Stimulated activated CD4-positive, alpha-beta T cell treated with anti-CD3 and anti-CD28 coated beads, Interleukin-15, amount 100 ng/mL, for 1 hour (primary cell): Measurements from ENCODE around the gene SIPA1L3.

ENCODE experiments used
- DNase-seq, 2 donors: peaks; one replicate each; pipeline ENCODE4 v3.0.0-alpha.2; 2020; ENCODE audit warnings: low read depth in 1 of 2, low spot score in 1 of 2

Gene SIPA1L3

DNA sequence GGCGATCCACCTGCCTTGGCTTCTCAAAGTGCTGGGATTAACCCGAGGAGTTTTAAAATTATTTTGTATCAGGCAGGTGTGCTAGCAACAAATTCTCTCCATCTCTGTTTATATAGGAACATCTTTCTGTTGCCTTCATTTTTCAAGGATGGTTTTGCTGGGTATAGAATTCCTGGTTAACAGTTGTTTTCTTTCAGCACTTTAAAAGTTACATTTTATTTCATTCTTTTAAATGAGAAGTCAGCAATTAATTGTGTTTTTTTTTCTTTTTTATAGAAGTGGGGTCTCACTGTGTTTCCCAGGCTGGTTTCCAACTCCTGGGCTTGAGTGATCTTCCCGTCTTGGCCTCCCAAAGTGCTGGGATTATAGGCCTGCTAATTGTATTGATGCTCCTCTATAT, 273.1 kb downstream of the SIPA1L3 start:
- DNase-seq: no peak

DNA sequence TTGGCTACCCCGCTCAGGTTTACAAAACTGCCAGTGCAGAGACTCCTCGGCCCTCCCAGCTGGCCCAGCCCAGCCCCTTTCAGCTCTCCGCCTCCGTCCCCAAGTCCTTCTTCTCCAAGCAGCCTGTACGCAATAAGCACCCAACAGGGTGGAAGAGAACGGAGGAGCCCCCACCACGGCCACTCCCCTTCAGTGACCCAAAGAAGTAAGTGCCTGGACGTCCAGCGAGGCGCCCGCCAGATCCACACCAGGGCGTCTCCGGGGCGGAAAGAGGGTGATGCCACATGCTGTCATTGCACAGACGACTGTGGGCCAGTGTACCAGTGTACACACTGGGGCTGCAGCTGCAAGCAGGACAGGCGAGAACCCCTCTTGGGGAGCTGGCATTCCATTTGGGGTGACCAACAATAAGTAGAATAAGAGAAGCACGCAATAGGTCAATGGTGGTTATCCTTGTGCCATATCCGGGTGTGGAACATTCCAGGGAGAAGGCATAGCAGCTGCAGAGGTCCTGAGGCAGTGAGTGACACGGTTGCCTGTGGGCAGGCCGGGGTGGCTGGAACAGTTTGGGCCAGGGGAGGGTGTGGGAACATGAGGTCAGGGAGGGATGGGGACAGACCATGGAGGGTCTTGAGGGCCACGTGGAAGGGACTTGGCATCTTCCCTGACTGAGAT, 275.7 kb downstream of the SIPA1L3 start:
- DNase-seq: no peak

DNA sequence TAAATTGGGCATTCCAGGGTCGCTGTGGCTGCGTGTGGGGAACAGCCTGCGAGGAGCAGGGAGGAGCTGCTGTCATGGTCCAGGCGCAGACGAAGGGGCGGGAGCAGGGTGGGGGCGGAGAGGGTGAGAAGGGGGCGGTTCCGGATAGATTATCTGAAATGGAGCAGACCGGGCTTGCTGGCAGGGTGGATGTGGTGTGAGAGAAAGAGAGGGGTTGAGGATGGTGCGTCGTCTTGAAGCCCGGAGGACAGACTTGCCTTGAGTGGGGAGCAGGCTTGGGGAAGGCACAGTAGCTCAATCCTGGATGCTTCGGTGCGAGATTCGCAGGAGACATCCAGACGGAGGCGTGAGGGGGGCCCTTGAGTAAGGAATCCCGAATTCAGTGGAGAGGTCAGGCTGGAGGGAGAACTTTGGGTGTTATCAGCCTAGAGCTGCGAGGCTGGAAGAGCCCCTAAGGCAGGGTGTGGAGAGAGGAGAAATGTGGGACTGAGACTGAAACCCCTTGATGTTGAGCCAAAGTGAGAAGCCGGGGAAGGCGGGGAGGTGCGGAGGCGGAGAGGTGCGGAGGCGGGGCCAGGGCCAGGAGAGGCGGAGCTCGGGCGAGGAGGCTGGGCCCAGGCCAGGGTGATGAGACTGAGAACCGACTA, 276.4 kb downstream of the SIPA1L3 start:
- DNase-seq: no peak

DNA sequence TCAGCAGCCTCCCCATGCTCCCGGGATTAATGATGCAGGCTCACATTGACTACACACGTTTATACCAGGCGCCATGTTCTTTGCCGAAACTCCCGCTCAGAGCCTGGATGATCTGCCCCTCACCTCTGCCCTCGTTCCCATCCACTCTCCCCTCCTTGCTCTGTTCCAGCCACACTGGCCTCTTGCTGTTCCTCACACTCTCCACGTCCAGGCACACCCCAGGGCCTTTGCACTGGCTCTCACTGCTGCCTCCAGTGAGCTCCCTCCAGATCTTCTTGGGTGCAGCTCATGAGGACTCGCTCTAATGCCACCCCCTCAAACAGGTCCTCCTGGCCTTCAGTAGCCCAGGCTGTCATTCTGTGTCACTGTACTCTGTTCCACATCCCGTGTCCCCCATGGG, 277.8 kb downstream of the SIPA1L3 start:
- DNase-seq: no peak

DNA sequence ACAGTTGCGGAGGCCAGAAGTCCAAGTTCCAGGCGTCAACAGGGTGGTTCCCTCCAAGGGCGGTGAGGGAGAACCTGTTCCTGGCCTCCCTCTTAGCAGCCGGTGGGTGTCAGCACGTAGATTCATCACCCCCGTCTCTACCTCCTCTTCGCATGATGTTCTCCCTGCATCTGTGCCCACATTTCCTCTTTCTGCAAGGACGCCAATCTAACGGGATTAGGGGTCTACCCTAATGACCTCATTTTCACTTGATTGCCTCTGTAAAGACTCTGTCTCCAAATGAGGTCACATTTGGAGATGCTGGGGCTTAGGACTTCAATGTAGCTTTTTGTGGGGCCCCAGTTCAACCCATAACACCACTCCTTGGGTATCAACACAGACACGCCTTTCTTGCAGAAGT, 278.6 kb downstream of the SIPA1L3 start:
- no peak for DNase-seq

DNA sequence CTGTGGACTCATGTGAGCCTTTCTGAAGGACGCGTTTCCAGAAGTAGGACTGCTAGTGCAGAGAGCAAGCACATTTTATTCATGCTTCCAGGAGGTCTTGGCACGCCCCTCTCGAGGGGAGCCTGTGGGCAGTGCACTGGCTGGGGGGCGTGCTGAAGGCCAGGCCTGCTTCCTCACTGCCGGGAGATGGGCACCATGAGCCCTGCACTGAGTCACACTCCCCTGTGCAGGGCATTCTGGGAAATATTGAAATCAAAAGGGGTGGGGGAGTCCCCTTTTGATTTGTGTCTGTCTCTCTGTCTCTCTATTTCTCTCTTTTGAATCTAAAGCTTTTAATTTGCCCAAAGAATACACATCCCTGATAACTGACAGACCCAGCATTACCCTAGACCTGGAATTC, 283.1 kb downstream of the SIPA1L3 start:
- DNase-seq: no peak

DNA sequence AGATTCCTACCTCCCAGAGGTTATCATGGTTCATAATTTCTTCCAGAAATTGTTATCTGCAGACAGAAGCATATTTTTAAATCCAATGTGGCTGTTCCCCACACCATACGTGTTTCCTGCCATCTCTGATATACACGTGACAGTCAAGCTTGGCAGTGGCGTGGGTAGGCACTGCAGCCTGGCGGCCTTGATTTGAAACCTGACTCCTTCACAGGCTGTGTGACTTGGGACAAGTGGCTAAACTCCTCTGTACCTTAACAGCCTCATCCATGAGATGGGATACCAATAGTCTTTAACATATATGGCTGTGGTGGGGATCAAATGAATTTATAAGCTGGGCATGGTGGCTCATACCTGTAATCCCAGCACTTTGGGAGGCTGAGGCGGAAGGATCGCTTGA, 283.8 kb downstream of the SIPA1L3 start:
- DNase-seq: no peak

DNA sequence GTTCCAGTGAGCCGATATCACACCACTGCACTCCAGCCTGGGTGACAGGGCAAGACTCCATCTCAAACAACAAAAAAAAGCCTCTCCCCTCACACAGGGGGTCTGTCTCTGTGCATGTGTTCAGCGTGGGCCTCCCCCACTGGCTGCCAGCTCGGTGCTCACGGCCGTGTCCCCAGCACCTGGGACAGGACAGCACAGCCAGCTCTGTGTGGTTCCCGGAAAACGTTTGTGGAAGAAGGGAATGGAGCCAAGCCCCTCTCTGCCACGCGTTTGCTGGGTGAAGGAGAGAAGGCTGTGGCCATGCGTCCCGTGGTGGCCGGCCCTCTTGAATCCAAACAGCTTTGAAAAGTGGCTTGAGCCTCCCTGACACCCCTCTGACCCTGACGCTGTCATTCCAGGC, 284.7 kb downstream of the SIPA1L3 start:
- DNase-seq: no peak

DNA sequence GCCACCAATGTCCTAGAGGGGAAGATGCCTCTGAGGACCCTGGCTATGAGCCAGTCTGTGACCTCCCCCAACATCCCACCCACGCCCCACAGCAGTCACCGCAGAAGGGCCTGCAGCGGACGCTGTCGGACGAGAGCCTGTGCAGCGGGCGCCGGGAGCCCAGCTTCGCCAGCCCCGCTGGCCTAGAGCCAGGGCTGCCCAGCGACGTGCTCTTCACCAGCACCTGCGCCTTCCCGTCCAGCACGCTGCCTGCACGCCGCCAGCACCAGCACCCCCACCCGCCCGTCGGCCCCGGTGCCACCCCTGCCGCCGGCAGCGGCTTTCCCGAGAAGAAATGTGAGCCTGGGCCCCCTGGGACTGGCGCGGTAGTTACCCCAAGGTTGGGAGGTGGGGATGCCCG, 286.4 kb downstream of the SIPA1L3 start:
- DNase-seq: no peak

DNA sequence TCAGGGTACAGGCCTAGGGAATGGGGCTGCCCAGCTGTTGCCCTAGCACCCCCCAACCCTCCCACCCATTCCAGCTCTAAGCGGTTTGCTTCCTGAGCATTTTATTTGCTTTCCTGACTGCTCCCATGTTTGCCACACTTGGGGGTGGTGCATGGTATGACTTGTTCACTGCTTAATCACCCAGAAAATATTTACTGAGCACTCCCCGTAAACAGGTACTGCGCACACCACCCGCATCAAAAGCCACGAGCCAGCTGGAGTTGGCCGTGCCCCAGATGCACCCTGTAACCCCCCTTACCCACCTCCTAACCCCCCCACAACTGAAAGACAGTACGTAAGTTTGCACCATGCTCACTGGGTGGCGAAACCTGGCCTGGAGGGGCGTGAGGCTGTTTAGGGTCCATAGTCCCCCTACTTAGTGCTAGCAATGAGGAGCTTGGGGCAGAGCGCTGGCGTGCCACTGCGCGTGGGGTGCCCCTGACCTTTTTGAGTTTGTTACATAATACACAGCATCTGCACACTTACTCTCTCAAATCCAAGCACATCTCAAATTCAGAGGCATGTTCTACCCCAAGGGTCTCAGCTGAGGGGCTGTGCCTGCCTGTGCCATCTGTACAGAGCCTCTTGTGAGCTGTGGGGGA, 287.2 kb downstream of the SIPA1L3 start:
- no peak for DNase-seq

DNA sequence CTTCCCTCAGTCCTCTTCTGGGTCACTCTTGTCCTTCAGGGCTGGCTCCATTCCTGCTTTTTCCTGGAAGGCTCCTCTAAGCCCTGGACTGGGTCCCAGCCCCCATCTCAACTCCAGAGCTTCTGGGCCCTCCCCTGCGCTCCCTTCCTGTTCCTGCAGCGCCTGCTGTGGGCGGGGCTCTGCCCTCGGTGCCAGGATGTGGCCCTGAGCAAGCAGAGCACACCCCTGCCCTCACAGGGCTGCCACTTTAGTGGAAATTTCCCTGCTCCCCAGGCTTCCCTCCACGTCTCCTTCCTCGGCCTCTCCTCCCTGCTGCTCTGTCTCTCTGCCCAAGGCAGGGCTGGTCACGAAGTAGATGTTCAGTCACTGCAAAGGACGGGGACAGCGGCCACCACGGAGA, 288.2 kb downstream of the SIPA1L3 start:
- no peak for DNase-seq

DNA sequence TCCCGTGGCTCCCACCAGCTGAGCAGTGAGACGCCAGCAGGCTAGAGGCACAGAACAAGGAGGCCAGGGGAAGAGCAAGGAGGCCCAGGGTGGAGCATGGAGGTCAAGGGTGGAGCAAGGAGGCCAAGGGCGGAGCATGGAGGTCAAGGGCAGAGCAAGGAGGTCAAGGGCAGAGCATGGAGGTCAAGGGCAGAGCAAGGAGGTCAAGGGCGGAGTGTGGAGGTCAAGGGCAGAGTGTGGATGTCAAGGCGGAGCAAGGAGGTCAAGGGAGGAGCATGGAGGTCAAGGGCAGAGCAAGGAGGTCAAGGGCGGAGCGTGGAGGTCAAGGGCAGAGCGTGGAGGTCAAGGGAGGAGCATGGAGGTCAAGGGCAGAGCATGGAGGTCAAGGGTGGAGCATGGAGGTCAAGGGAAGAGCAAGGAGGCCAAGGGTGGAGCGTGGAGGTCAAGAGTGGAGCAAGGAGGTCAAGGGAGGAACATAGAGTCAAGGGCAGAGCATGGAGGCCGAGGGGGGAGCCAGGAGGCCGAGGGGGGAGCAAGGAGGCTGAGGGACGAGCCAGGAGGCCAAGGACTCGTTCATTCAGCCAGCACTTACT, 289.3 kb downstream of the SIPA1L3 start:
- DNase-seq: no peak

DNA sequence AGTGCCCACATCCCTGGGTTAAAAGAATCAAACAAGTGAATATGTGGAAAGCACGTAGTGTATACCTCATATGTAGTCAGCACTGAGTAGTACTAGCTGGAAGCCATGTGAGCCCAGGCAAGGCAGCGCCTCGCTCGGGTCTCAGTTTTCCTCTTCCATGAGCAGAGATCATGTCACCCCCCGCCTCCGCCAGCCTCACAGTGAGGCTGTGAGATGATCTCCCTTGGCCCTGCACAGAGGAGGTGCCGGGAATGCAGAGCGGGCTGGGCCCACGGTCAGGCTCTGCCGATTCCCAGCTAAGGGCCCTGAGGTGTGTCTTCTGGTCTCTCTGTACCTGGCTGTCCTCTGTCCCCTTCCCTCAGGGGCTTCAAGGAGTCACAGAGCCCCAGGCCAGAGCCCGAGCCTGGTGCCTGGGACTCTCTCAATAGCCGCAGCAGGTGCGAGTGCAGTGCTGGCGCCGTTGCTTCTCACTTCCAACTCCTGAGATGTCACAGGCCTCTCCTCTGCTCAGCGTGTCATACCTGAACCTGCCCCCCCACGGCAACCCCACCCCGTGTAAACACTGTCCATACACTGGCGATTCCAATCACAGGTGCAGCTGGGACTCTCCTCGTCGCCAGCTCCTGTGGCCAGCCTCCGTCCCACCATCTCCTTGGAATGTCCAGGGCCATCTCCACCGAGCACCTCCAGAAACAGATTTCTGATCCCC, 290.1 kb downstream of the SIPA1L3 start:
- DNase-seq: no peak

DNA sequence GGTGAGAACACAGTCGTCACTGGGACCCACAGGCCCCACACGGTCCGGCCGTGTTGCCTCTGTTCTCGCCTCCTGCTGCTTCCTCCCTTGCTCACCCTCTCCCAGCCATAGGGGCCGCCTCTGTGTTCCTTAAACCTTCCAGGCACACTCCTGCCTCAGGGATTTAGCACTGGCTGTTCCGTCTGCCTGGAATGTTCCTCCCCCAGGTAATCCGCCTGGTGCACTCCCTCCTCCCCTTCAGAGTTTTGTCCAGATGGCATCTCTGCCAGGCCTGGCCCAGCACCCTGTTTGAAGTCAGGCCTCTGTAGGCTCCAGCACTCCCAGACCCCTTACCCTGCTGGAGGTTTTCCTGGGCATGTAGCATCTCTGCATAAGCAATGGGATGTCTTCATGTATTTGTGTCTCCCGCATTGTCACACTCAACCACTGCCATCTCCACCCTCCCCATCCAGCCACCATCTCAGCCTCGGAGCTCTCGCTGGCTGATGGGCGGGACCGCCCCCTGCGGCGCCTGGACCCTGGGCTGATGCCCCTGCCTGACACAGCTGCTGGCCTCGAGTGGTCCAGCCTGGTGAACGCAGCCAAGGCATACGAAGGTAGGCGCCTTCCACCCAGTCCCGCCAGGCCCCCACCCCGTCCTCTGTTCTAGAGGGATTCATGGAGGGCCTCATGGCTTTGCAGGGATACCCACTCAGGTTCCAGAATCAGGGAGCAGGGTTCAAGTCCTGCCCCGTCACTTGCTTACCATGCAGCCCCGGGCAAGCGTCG, 291.1 kb downstream of the SIPA1L3 start:
- no peak for DNase-seq

DNA sequence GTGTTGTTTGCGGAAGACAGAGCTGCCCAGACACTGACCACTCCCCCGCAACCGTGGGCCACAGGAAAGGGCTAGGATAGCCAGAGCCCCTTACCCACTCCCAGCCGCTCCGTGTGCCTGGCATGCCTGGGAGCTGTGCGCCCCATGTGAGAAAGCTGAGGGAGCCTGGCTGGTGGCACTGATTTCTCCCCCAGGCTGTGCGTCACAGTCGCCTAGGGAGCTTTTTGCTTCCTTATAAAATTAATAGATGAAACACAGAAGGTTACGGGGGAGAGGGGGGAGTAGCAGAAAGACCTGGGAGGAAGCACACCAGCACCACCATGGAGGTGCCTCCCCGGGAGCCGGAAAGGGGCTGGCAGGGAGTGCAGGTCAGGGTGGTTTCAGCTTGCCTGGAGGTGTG, 292.3 kb downstream of the SIPA1L3 start:
- no peak for DNase-seq

DNA sequence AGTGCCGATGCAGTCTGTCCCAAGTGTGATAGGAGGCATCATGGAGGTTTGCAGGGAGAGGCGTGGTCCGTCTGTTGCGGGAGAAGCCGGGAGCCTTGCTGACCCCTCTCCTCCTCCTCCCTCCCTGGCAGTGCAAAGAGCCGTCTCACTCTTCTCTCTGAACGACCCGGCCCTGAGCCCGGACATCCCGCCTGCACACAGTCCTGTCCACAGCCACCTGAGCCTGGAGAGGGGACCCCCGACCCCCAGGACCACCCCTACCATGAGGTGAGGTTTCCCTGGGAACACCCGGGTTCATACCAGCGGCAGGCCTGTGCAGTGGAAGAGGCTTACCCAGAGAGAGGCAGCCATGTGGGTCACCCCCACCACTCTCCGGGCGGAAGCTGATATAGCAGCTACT, 294.7 kb downstream of the SIPA1L3 start:
- no peak for DNase-seq

DNA sequence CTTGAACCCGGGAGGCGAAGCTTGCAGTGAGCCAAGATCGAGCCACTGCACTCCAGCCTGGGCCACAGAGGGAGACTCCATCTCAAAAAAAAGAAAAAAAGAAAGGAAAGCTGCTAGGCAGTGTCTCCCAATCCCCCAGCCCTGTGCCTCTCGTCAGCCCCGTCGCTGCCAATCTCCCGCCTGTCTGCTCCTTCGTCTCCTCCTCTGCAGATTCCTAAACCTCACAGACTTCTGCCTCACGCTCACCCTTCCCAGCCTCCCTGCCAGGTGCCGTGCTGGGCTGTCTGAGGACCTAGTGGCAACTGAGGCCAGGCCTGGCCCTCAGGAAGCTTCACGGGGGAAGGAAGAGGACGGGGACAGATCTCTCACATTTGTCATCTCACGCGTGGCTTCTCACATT, 295.5 kb downstream of the SIPA1L3 start:
- DNase-seq: no peak

DNA sequence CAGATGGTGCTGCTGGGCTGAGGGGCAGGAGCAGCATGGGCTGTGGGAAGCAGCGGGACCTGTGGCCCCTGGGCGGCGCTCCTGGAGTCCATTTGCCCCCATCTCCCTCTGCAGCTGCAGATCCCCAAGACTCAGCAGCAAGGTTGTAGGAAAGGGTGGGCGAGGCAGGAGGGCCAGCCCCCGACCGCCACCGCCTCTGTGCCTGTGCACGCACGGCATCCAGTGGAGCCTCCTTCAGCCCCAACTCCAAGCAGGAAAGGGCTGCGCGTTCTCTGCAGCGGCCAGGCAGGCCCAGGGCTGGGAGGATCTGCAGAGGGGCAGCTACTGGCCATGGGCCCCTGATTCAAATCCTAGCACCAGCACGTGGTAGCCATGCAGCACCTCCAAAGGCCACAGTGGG, 296.2 kb downstream of the SIPA1L3 start:
- DNase-seq: no peak

DNA sequence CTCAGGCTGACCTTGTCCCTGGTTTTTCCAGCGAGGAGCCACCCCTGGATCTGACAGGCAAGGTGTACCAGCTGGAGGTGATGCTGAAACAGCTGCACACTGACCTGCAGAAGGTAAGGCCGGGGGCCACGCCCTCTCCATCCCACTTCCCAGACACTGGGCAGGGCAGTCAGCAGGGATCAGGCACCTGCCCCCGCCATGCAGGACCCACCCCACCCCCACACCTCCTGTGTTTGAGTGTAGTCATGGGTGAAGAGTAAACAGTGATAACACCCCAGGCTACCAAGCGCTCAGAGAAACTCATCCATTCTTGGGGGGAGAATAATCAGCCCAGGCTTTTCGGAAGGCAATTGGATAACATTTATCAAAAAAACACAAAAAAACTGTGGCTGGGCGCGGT, 297.1 kb downstream of the SIPA1L3 start:
- no peak for DNase-seq

DNA sequence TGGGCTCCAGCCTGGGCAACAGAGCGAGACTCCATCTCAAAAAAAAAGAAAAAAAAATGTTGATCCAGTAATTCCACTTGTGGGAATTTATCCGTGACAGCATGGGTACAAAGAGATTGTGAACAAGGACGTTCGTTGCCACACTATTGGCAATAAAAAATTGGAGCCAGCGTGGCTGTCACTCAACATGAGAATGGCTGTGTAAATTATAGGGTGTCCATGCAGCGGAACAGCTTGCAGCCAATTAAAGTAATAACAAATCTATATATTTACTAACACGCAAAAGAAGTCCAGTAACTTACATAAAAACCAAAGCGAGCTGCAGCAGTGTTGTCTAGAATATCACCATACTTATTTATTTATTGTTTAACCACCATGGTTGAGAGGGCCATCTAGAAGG, 297.7 kb downstream of the SIPA1L3 start:
- DNase-seq: no peak
